Measurements from ENCODE around the gene ENTPD3.
"Not testable (repeated sequence)": the region's sequence is repeated elsewhere in the genome, so short reads cannot be mapped to it uniquely, and the experiment has no call there.

Gene ENTPD3

GRCh38 chr3:40407007-40407406 is 20.0 kb downstream of the ENTPD3 start:
- DNase-seq: no peak

- DNase-seq: no peak
These were observed 20.6 kb downstream of the ENTPD3 start for GRCh38 chr3:40407611-40408010.

- no peak for DNase-seq
These were observed 27.3 kb downstream of the ENTPD3 start for GRCh38 chr3:40414270-40414669.

- DNase-seq: no peak
These were observed 31.0 kb downstream of the ENTPD3 start for GRCh38 chr3:40417845-40418543.

GRCh38 chr3:40422861-40423260 is 35.9 kb downstream of the ENTPD3 start:
- no peak for DNase-seq

- DNase-seq: no peak
These were observed 40.2 kb downstream of the ENTPD3 start for GRCh38 chr3:40427045-40427669.

GRCh38 chr3:40432793-40433192 is 45.8 kb downstream of the ENTPD3 start:
- DNase-seq: no peak

GRCh38 chr3:40437889-40438288 is 50.9 kb downstream of the ENTPD3 start:
- no peak for DNase-seq

GRCh38 chr3:40445062-40445461 is 58.1 kb downstream of the ENTPD3 start:
- no peak for DNase-seq

- no peak for DNase-seq
These were observed 58.9 kb downstream of the ENTPD3 start for GRCh38 chr3:40445880-40446279.

- DNase-seq: no peak
These were observed 63.5 kb downstream of the ENTPD3 start for GRCh38 chr3:40450438-40450837.

GRCh38 chr3:40451551-40451950 is 64.6 kb downstream of the ENTPD3 start:
- no peak for DNase-seq

- no peak for DNase-seq
These were observed 65.1 kb downstream of the ENTPD3 start for GRCh38 chr3:40452057-40452456.

GRCh38 chr3:40452562-40452875 is 65.5 kb downstream of the ENTPD3 start:
- no peak for DNase-seq

GRCh38 chr3:40452876-40453730 is 66.1 kb downstream of the ENTPD3 start:
- peak; percentile 93 for DNase-seq

GRCh38 chr3:40453933-40454332 is 66.9 kb downstream of the ENTPD3 start:
- DNase-seq: no peak

GRCh38 chr3:40455328-40455727 is 68.3 kb downstream of the ENTPD3 start:
- DNase-seq: no peak

GRCh38 chr3:40456279-40456939 is 69.4 kb downstream of the ENTPD3 start:
- DNase-seq: no peak

- DNase-seq: peak; percentile 75
These were observed 70.2 kb downstream of the ENTPD3 start, which contains the start of gene RPL14 for GRCh38 chr3:40456940-40457823. Gene RPL14 (plus strand): TSS chr3:40457339. CDS start chr3:40457472, 133 bp downstream.

- DNase-seq: no peak
These were observed 71.5 kb downstream of the ENTPD3 start for GRCh38 chr3:40458473-40458872.

GRCh38 chr3:40460481-40460880 is 73.5 kb downstream of the ENTPD3 start:
- DNase-seq: not testable (repeated sequence)

- no peak for DNase-seq
These were observed 74.2 kb downstream of the ENTPD3 start for GRCh38 chr3:40461161-40461560.
